T-helper 1 cell (primary cell): Measurements from ENCODE around the gene RAMAC.
"Not testable (repeated sequence)": the region's sequence is repeated elsewhere in the genome, so short reads cannot be mapped to it uniquely, and the experiment has no call there.

Experiments
- DNase-seq, 5 donors: peaks; one replicate each; pipeline ENCODE4 v3.0.0-alpha.2; 2012 to 2020

RAMAC gene

DNA sequence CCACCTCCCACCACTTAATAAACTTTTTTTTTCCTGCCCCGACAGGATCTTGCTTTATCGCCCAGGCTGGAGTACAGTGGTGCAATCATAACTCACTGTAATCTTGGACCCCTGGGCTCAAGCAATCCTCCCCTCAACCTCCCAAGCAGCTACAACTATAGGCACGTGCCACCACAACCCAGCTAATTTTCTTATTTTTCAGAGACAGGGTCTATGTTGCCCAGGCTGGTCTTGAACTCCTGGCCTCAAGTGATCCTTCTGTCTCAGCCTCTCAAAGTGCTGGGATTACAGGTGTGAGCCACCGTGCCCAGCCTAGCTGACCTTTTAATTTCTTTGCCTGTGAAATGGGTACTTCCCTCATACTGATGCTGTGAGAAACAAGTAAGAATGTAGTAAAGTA is 29.4 kb downstream of the RAMAC start:
- DNase-seq = no peak

DNA sequence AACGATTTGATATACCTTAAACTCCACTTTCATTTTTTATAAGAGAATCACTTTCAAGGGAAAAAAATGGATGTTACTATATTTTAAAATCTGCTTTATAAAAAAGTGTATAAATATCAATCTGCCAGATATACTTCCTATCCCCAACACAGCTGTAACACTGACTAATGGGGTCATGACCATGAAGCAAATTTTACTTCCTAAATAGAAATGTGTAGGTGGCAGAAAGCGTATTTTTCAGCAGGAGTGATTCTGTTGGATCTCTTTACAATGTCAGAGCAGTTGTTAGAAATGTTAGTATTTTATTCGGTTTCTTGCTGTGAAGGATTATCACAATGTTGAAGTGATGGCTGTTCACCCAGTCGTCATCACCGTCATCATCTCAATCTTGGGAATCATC is 30.9 kb downstream of the RAMAC start:
- no peak for DNase-seq

DNA sequence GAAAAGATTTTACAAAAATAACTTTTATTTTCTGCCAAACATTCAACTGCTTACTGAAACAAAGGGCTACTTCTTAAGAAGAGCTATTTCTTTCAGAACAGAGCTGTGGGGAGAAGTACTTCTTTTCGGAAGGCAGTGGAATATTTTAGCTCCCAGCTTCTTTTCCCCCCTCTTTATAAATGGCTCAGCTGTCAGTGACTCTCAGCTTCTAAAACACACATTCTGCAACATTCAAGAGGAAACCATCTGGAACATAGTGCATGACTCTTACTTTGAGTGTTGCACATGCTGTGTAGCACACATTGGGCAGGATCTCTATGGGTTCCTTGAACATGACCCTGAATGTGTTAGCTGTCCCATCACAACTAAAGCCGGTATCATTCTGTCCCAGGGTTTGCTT is 32.4 kb downstream of the RAMAC start:
- no peak for DNase-seq

DNA sequence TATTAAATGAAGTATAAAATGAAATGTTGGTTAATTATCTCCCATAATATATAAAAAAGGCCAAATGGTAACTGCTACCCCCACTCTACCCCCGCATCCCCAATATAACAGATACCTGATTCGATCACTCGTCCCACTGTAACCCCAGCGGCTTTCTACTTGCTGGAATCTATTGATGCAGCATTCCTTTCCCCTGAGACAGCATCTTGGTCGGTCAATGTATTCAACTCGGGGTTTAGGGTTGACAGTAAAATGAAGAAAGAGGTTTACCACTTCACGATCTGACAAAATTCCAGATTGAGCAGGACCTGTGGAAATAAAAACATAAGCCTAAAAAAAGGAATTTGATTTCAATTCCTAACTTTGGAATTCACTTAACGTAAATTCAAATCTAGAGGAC is 44.0 kb downstream of the RAMAC start:
- no peak for DNase-seq

DNA sequence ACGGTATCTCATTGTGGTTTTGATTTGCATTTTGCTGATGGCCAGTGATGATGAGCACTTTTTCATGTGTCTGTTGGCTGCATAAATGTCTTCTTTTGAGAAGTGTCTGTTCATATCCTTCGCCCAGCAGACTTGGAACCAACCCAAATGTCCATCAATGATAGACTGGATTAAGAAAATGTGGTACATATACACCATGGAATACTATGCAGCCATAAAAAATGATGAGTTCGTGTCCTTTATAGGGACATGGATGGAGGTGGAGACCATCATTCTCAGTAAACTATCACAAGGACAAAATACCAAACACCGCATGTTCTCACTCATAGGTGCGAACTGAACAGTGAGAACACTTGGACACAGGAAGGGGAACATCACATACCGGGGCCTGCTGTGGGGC is 45.2 kb downstream of the RAMAC start:
- not testable (repeated sequence) for DNase-seq

DNA sequence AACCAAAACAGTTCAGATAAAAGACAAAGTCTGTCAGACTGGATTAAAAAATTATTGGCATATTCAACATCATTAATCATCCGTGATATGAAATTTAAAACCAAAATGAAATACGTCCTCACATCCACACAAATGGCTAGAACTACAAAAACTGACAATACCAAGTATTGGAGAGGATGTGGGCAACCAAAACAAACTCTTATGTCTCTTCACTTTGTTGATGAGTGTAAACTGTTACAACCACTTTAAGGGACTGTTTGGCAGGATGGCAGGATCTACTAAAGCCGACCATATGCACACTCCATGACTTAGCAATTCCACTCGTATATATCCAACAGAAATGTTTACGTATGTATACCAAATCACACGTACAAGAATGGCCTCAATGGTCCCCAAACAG is 50.2 kb downstream of the RAMAC start:
- DNase-seq = peak in 1 of 5 donors; percentile 31

DNA sequence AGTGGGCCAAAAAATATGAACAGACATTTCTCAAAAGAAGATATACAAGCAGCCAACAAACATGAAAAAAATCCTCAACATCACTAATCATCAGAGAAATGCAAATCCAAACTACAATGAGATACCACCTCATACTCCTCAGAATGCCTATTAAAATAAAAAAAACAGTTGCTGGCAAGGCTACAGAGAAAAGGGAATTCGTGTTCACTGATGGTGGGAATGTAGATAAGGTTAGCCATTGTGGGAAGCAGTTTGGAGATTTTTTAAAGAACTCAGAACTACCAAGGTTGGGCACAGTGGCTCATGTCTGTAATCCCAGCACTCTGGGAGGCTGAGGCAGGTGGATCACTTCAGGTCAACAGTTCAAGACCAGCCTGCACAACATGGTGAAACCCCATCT is 53.2 kb downstream of the RAMAC start:
- no peak for DNase-seq
